Parathyroid adenoma (tissue), 2 donors: Measurements from ENCODE around the gene KCNQ1.

Experiments
- H2AFZ ChIP-seq: fragments of 300-600 bp; sonication (generic); one replicate; pipeline ENCODE4 v1.7.0; 2017; ENCODE audit warnings: antibody characterized with exemption, mild to moderate bottlenecking
- H3K27ac ChIP-seq: fragments of 300-600 bp; sonication (generic); one replicate; pipeline ENCODE4 v1.7.0; 2017
- H3K27me3 ChIP-seq: fragments of 300-600 bp; sonication (generic); one replicate; pipeline ENCODE4 v1.7.0; 2017; ENCODE audit warnings: low read length; ENCODE audit not compliant: control insufficient read depth, insufficient read depth
- H3K36me3 ChIP-seq: fragments of 300-600 bp; sonication (generic); one replicate; pipeline ENCODE4 v1.7.0; 2017; ENCODE audit warnings: low read length; ENCODE audit not compliant: control insufficient read depth, insufficient read depth
- H3K4me1 ChIP-seq: fragments of 300-600 bp; sonication (generic); one replicate; pipeline ENCODE4 v1.7.0; 2017; ENCODE audit warnings: control low read depth
- H3K4me2 ChIP-seq: fragments of 300-600 bp; sonication (generic); one replicate; pipeline ENCODE4 v1.7.0; 2017; ENCODE audit warnings: low read length
- H3K4me3 ChIP-seq: fragments of 300-600 bp; sonication (generic); one replicate; pipeline ENCODE4 v1.7.0; 2017; ENCODE audit warnings: low read depth, low read length
- H3K79me2 ChIP-seq: fragments of 300-600 bp; sonication (generic); one replicate; pipeline ENCODE4 v1.7.0; 2017; ENCODE audit warnings: control low read depth
- H3K9ac ChIP-seq: fragments of 300-600 bp; sonication (generic); one replicate; pipeline ENCODE4 v1.7.0; 2017; ENCODE audit warnings: mild to moderate bottlenecking
- H3K9me3 ChIP-seq: fragments of 300-600 bp; sonication (generic); one replicate; pipeline ENCODE4 v1.7.0; 2017; ENCODE audit warnings: low read length; ENCODE audit not compliant: control insufficient read depth
- CTCF ChIP-seq: fragments of 300-600 bp; sonication (generic); IDR thresholded peaks from one replicate; pipeline ENCODE4 v1.7.0; 2017; ENCODE audit warnings: antibody characterized with exemption, mild to moderate bottlenecking
- donor health status: primary hyperparathyroidism.

KCNQ1 gene

GRCh38 chr11:2809854-2810253 is 365.0 kb downstream of the KCNQ1 start:
- no peak overlapping the region for H3K27ac ChIP-seq
- no peak overlapping the region for H3K4me2 ChIP-seq
- no peaks in the 10 kb centered on the region for H3K79me2 ChIP-seq
- no peaks in the 10 kb centered on the region for H3K36me3 ChIP-seq
- no peak overlapping the region for H3K4me3 ChIP-seq
- no peak overlapping the region for H2AFZ ChIP-seq
- TF ChIP-seq CTCF, result no peak
- H3K27me3 ChIP-seq, result no peaks in the 10 kb centered on the region
- H3K9ac ChIP-seq, result no peak overlapping the region
- H3K4me1 ChIP-seq, result no peaks in the 10 kb centered on the region
- no peaks in the 10 kb centered on the region for H3K9me3 ChIP-seq

- no peaks in the 10 kb centered on the region for H3K9me3 ChIP-seq
- no peak overlapping the region for H3K4me2 ChIP-seq
- no peaks in the 10 kb centered on the region for H3K4me1 ChIP-seq
- no peak overlapping the region for H2AFZ ChIP-seq
- H3K9ac ChIP-seq, result no peak overlapping the region
- H3K27ac ChIP-seq, result no peak overlapping the region
- no peaks in the 10 kb centered on the region for H3K27me3 ChIP-seq
- H3K79me2 ChIP-seq, result no peaks in the 10 kb centered on the region
- no peak overlapping the region for H3K4me3 ChIP-seq
- H3K36me3 ChIP-seq, result no peaks in the 10 kb centered on the region
- no peak for TF ChIP-seq CTCF
Observed at GRCh38 chr11:2810411-2811205, 365.8 kb downstream of the KCNQ1 start.

- Histone ChIP-seq H3K36me3 (no peaks in the 10 kb centered on the region), H3K9me3 (no peaks in the 10 kb centered on the region), H3K27ac (no peak overlapping the region), H3K9ac (no peak overlapping the region), H2AFZ (no peak overlapping the region), H3K79me2 (no peaks in the 10 kb centered on the region), H3K4me2 (no peak overlapping the region), H3K27me3 (no peaks in the 10 kb centered on the region), H3K4me3 (no peak overlapping the region), H3K4me1 (no peaks in the 10 kb centered on the region)
- no peak for TF ChIP-seq CTCF
Observed at GRCh38 chr11:2811206-2812091, 366.6 kb downstream of the KCNQ1 start.

- H3K36me3 ChIP-seq, result no peaks in the 10 kb centered on the region
- no peaks in the 10 kb centered on the region for H3K9me3 ChIP-seq
- H3K79me2 ChIP-seq, result no peaks in the 10 kb centered on the region
- H3K4me3 ChIP-seq, result no peak overlapping the region
- no peak overlapping the region for H3K4me2 ChIP-seq
- no peak overlapping the region for H3K27ac ChIP-seq
- H2AFZ ChIP-seq, result no peak overlapping the region
- no peak overlapping the region for H3K9ac ChIP-seq
- no peak for TF ChIP-seq CTCF
- H3K27me3 ChIP-seq, result no peaks in the 10 kb centered on the region
- no peaks in the 10 kb centered on the region for H3K4me1 ChIP-seq
Observed at GRCh38 chr11:2812371-2812991, 367.7 kb downstream of the KCNQ1 start.
